ENCODE results near the gene GPA33.

The GPA33 gene

GRCh38 chr1:167117225-167117624 is 27.0 kb upstream of the GPA33 start:
- no peak for DNase-seq (ENCODE audit: low read depth)

- no peak for DNase-seq (ENCODE audit: low read depth)
Measured at GRCh38 chr1:167116174-167116573, 26.0 kb upstream of the GPA33 start.

GRCh38 chr1:167115655-167116054 is 25.5 kb upstream of the GPA33 start:
- DNase-seq (ENCODE audit: low read depth), result no peak

GRCh38 chr1:167114725-167115124 is 24.5 kb upstream of the GPA33 start:
- DNase-seq (ENCODE audit: low read depth), result no peak

GRCh38 chr1:167111868-167112709 is 21.9 kb upstream of the GPA33 start:
- DNase-seq (ENCODE audit: low read depth), result no peak

- DNase-seq (ENCODE audit: low read depth), result no peak
Measured at GRCh38 chr1:167110586-167110985, 20.4 kb upstream of the GPA33 start.

GRCh38 chr1:167109125-167109524 is 18.9 kb upstream of the GPA33 start:
- DNase-seq (ENCODE audit: low read depth), result no peak

- no peak for DNase-seq (ENCODE audit: low read depth)
Measured at GRCh38 chr1:167107456-167107855, 17.3 kb upstream of the GPA33 start.

- no peak for DNase-seq (ENCODE audit: low read depth)
Measured at GRCh38 chr1:167106119-167106461, 15.9 kb upstream of the GPA33 start.

GRCh38 chr1:167105271-167106118 is 15.3 kb upstream of the GPA33 start:
- DNase-seq (ENCODE audit: low read depth), result no peak

GRCh38 chr1:167104256-167104633 is 14.1 kb upstream of the GPA33 start:
- DNase-seq (ENCODE audit: low read depth), result no peak

- DNase-seq (ENCODE audit: low read depth), result no peak
Measured at GRCh38 chr1:167102906-167103573, 12.9 kb upstream of the GPA33 start.

GRCh38 chr1:167101754-167102153 is 11.6 kb upstream of the GPA33 start:
- DNase-seq (ENCODE audit: low read depth), result no peak

- no peak for DNase-seq (ENCODE audit: low read depth)
Measured at GRCh38 chr1:167100730-167101129, 10.6 kb upstream of the GPA33 start.

GRCh38 chr1:167099851-167100250 is 9.7 kb upstream of the GPA33 start:
- no peak for DNase-seq (ENCODE audit: low read depth)

- DNase-seq (ENCODE audit: low read depth), result no peak
Measured at GRCh38 chr1:167095368-167095767, 5.2 kb upstream of the GPA33 start.

GRCh38 chr1:167094690-167095089 is 4.5 kb upstream of the GPA33 start:
- DNase-seq (ENCODE audit: low read depth), result no peak

GRCh38 chr1:167093846-167094516 is 3.8 kb upstream of the GPA33 start, which contains the start of gene STYXL2:
Gene STYXL2, plus strand, starts transcription at chr1:167094075. Its CDS starts 775 bp downstream, at chr1:167094850.
- no peak for DNase-seq (ENCODE audit: low read depth)

- no peak for DNase-seq (ENCODE audit: low read depth)
Measured at GRCh38 chr1:167092653-167093052, 2.5 kb upstream of the GPA33 start.

GRCh38 chr1:167089939-167090313 is 251 bp downstream of the GPA33 start:
- DNase-seq (ENCODE audit: low read depth), result no peak

GRCh38 chr1:167088746-167089417 is 1.3 kb downstream of the GPA33 start:
- DNase-seq (ENCODE audit: low read depth), result no peak

GRCh38 chr1:167086768-167087167 is 3.4 kb downstream of the GPA33 start:
- no peak for DNase-seq (ENCODE audit: low read depth)
